Small intestine (tissue), 7 donors: ENCODE data around the gene ZNF367. TPM values are rescaled to one million over a fixed set of nuclear protein-coding genes. Genes with fewer than 3 reads are reported as not detected.

ENCODE experiments used
- DNase-seq, 2 donors: peaks; one replicate each; pipeline versions ENCODE4 v3.0.0 to v3.0.0-alpha.2; 2013
- FAIRE-seq: peaks from 2 replicates; lab custom pipeline; 2012; peaks lifted over from hg19 to GRCh38; lab: Jason Lieb, UNC
- H3K27ac ChIP-seq, 3 donors: one replicate each; pipeline ENCODE4 v1.5.1; 2013; ENCODE audit warnings: low read length in 2 of 3, mild to moderate bottlenecking in 2 of 3, control low read depth in 1 of 3, inconsistent platforms in 1 of 3, low read depth in 1 of 3, moderate library complexity in 1 of 3
- H3K27me3 ChIP-seq, 3 donors: one replicate each; pipeline ENCODE4 v1.6.1; 2013; ENCODE audit warnings: low read length in 3 of 3, inconsistent platforms in 1 of 3; ENCODE audit not compliant: control insufficient read depth in 3 of 3, insufficient read depth in 3 of 3
- H3K36me3 ChIP-seq, 3 donors: one replicate each; pipeline ENCODE4 v1.6.1; 2013; ENCODE audit warnings: low read length in 3 of 3, inconsistent platforms in 1 of 3, low read depth in 1 of 3, mild to moderate bottlenecking in 1 of 3, moderate library complexity in 1 of 3; ENCODE audit not compliant: control insufficient read depth in 3 of 3, insufficient read depth in 2 of 3
- H3K4me1 ChIP-seq, 3 donors: one replicate each; pipeline ENCODE4 v1.6.1; 2013; ENCODE audit warnings: low read length in 2 of 3, inconsistent platforms in 1 of 3, low read depth in 1 of 3, mild to moderate bottlenecking in 1 of 3, moderate library complexity in 1 of 3; ENCODE audit not compliant: control insufficient read depth in 3 of 3, insufficient read depth in 2 of 3
- H3K4me3 ChIP-seq, 3 donors: one replicate each; pipeline ENCODE4 v1.5.1; 2013; ENCODE audit warnings: low read length in 3 of 3, control low read depth in 1 of 3, inconsistent platforms in 1 of 3, low read depth in 1 of 3, mild to moderate bottlenecking in 1 of 3, moderate library complexity in 1 of 3
- H3K9me3 ChIP-seq, 2 donors: one replicate each; pipeline ENCODE4 v1.6.1; 2013; ENCODE audit warnings: low read depth in 1 of 2, low read length in 1 of 2; ENCODE audit not compliant: control insufficient read depth in 2 of 2, insufficient read depth in 1 of 2
- WGBS, 3 donors: extraction: QIAGEN DNeasy Blood & Tissue Kit; methylation state at CpG; one replicate each; pipeline ENCODE4 v1.1.7; 2013; 5-methylcytosine and 5-hydroxymethylcytosine counted together
- polyA plus RNA-seq, 4 donors: library from polyadenylated mRNA; stranded (reverse) in 3 of 4; unstranded in 1 of 4; fragments of 200-250 nt in 3 of 4; fragments of 120-200 nt in 1 of 4; gene quantifications; one replicate each; pipeline versions ENCODE4 v1.2.1 to v1.2.3, GENCODE V29; 2013
- donor health status: healthy with polysubstance abuse.
- donor health status: control.
- donor health status: control.
- donor health status: Bipolar disorder and iron deficiency.
- donor health status: healthy.

The ZNF367 gene
- polyA plus RNA-seq, 4 donors: 0.54 to 6.8 (median 3.0) TPM

- H3K9me3 ChIP-seq: peaks cover 0 to 5% of the 10 kb centered on the region in 2 donors
- H3K4me3 ChIP-seq: no peak overlapping the region
- FAIRE-seq: no peak
- no peaks in the 10 kb centered on the region for H3K36me3 ChIP-seq
- no peak overlapping the region for H3K27ac ChIP-seq
- H3K27me3 ChIP-seq: no peaks in the 10 kb centered on the region
- no peak for DNase-seq
- WGBS, 3 donors: 88 to 93% (median 92%) methylated on average over 4 of the region's 4 CpGs
- H3K4me1 ChIP-seq: no peaks in the 10 kb centered on the region
These were observed 17.2 kb upstream of the ZNF367 start for GRCh38 chr9:96435345-96435744.

GRCh38 chr9:96430377-96430776, 12.2 kb upstream of the ZNF367 start:
- WGBS, 3 donors: 88 to 96% (median 88%) methylated on average over 2 of the region's 2 CpGs
- no peaks in the 10 kb centered on the region for H3K36me3 ChIP-seq
- peaks cover 0 to 4% of the 10 kb centered on the region in 2 donors for H3K9me3 ChIP-seq
- no peaks in the 10 kb centered on the region for H3K4me1 ChIP-seq
- H3K4me3 ChIP-seq: no peak overlapping the region
- no peak for FAIRE-seq
- no peak overlapping the region for H3K27ac ChIP-seq
- DNase-seq: no peak
- no peaks in the 10 kb centered on the region for H3K27me3 ChIP-seq

- H3K4me3 ChIP-seq: no peak overlapping the region
- DNase-seq: no peak
- no peaks in the 10 kb centered on the region for H3K4me1 ChIP-seq
- no peaks in the 10 kb centered on the region for H3K36me3 ChIP-seq
- no peak for FAIRE-seq
- no peaks in the 10 kb centered on the region for H3K27me3 ChIP-seq
- H3K9me3 ChIP-seq: no peaks in the 10 kb centered on the region
- no peak overlapping the region for H3K27ac ChIP-seq
These were observed 11.6 kb upstream of the ZNF367 start for GRCh38 chr9:96429732-96430131.

GRCh38 chr9:96425500-96426169, 7.5 kb upstream of the ZNF367 start:
- peak in 1 of 2 donors; percentile 77 for DNase-seq
- no peak overlapping the region for H3K27ac ChIP-seq
- 19 to 34% (median 22%) methylated on average over 4 of the region's 4 CpGs for WGBS, 3 donors
- no peak for FAIRE-seq
- no peaks in the 10 kb centered on the region for H3K36me3 ChIP-seq
- no peak overlapping the region for H3K4me3 ChIP-seq
- H3K9me3 ChIP-seq: no peaks in the 10 kb centered on the region
- H3K4me1 ChIP-seq: peaks cover 0 to 7% (median 0%) of the 10 kb centered on the region in 3 donors
- H3K27me3 ChIP-seq: no peaks in the 10 kb centered on the region

- 81 to 90% (median 88%) methylated on average over 6 of the region's 6 CpGs for WGBS, 3 donors
- DNase-seq: no peak
- Histone ChIP-seq H3K36me3 (no peaks in the 10 kb centered on the region), H3K9me3 (no peaks in the 10 kb centered on the region), H3K4me3 (no peak overlapping the region), H3K4me1 (peaks cover 0 to 17% (median 0%) of the 10 kb centered on the region in 3 donors), H3K27ac (no peak overlapping the region), H3K27me3 (no peaks in the 10 kb centered on the region)
- no peak for FAIRE-seq
These were observed 5.8 kb upstream of the ZNF367 start for GRCh38 chr9:96423985-96424336.

- Histone ChIP-seq H3K9me3 (no peaks in the 10 kb centered on the region), H3K4me3 (no peak overlapping the region)
- WGBS, 3 donors: 86 to 88% (median 87%) methylated on average over 8 of the region's 8 CpGs
These were observed 5.3 kb upstream of the ZNF367 start for GRCh38 chr9:96423322-96423984.

GRCh38 chr9:96420468-96421219, 2.5 kb upstream of the ZNF367 start:
- no peaks in the 10 kb centered on the region for H3K27me3 ChIP-seq
- FAIRE-seq (no peak), DNase-seq (peak; percentile 84 to 94)

More at GRCh38 chr9:96423322-96423984, 5.3 kb upstream of the ZNF367 start:
- no peaks in the 10 kb centered on the region for H3K36me3 ChIP-seq
- FAIRE-seq (no peak), DNase-seq (no peak)
- H3K4me1 ChIP-seq: peaks cover 0 to 17% (median 0%) of the 10 kb centered on the region in 3 donors
- no peak overlapping the region for H3K27ac ChIP-seq
- no peaks in the 10 kb centered on the region for H3K27me3 ChIP-seq

GRCh38 chr9:96419691-96419969, 1.5 kb upstream of the ZNF367 start:
- WGBS, 3 donors: 19 to 52% (median 23%) methylated on average over 2 of the region's 2 CpGs
- Histone ChIP-seq H3K4me3 (no peak overlapping the region), H3K9me3 (no peaks in the 10 kb centered on the region), H3K4me1 (peaks cover 0 to 20% (median 0%) of the 10 kb centered on the region in 3 donors), H3K27me3 (no peaks in the 10 kb centered on the region), H3K27ac (peak overlapping the region in 1 of 3 donors; percentile 96), H3K36me3 (no peaks in the 10 kb centered on the region)
- DNase-seq: peak; percentile 15 to 41
- FAIRE-seq: no peak

More at GRCh38 chr9:96420468-96421219, 2.5 kb upstream of the ZNF367 start:
- Histone ChIP-seq H3K4me1 (peaks cover 0 to 20% (median 0%) of the 10 kb centered on the region in 3 donors), H3K27ac (peak overlapping the region; percentile 49 to 96 (median 83)), H3K9me3 (no peaks in the 10 kb centered on the region), H3K36me3 (no peaks in the 10 kb centered on the region), H3K4me3 (no peak overlapping the region)
- WGBS, 3 donors: 24 to 48% (median 46%) methylated on average over 6 of the region's 6 CpGs
